Measurements from ENCODE around the gene HMGN3.

DNA sequence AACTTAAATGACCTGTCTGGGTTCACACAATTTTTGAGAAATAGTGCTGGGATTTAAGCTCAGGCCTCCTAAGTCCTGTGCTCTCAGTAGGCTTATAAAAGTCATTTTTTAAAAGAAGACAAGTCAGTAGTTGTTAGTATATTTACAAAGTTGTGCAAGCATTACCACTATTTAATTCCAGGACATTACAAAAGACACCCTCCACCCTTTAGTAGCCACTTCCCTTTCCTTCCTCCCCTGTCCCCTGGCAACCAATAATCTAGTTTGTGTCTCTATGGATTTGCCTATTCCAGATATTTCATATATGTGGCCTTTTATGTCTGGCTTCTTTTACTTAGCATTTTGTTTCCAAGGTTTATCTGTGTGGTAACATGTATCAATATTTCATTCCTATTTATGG, 37.6 kb downstream of the HMGN3 start:
- TF ChIP-seq, protein P1, sequence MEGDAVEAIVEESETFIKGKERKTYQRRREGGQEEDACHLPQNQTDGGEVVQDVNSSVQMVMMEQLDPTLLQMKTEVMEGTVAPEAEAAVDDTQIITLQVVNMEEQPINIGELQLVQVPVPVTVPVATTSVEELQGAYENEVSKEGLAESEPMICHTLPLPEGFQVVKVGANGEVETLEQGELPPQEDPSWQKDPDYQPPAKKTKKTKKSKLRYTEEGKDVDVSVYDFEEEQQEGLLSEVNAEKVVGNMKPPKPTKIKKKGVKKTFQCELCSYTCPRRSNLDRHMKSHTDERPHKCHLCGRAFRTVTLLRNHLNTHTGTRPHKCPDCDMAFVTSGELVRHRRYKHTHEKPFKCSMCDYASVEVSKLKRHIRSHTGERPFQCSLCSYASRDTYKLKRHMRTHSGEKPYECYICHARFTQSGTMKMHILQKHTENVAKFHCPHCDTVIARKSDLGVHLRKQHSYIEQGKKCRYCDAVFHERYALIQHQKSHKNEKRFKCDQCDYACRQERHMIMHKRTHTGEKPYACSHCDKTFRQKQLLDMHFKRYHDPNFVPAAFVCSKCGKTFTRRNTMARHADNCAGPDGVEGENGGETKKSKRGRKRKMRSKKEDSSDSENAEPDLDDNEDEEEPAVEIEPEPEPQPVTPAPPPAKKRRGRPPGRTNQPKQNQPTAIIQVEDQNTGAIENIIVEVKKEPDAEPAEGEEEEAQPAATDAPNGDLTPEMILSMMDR (IDR thresholded peaks at IDR 0.05), result no peak
- TF ChIP-seq POLR2AphosphoS5 (IDR thresholded peaks at IDR 0.05), result no peak
